ENCODE results near the gene OSBP2. TPM values are rescaled to one million over a fixed set of nuclear protein-coding genes. Genes with fewer than 3 reads are reported as not detected.

OSBP2 gene
- total RNA-seq, 2 experiments from 2014 or later: 1.2 to 1.6 TPM

GRCh38 chr22:30881361-30882183 lies 186.9 kb downstream of the OSBP2 start:
- no peak overlapping the region for H3K4me3 Mint-ChIP-seq
- no peaks in the 10 kb centered on the region for H3K36me3 Mint-ChIP-seq (ENCODE audit: low read depth)
- no peaks in the 10 kb centered on the region for H3K9me3 Mint-ChIP-seq
- DNase-seq (no peak), ATAC-seq (ENCODE audit: poor library complexity) (no peak)
- Histone ChIP-seq H3K27me3 (ENCODE audit: control insufficient read depth in 1 of 2, insufficient read depth in 2 of 2, low read length in 2 of 2) (no peaks in the 10 kb centered on the region), H3K4me3 (ENCODE audit: low read length) (no peak overlapping the region), H3K4me1 (ENCODE audit: insufficient read depth, low read length) (no peaks in the 10 kb centered on the region), H3K36me3 (ENCODE audit: insufficient read depth, low read length) (no peaks in the 10 kb centered on the region), H3K27ac (ENCODE audit: low read depth in 1 of 2, low read length in 2 of 2) (no peak overlapping the region), H3K9me3 (ENCODE audit: control insufficient read depth in 1 of 2, insufficient read depth in 1 of 2, low read length in 2 of 2) (no peaks in the 10 kb centered on the region)
- ChIA-PET POLR2A (no interaction called here), CTCF (no interaction called here)
- no peaks in the 10 kb centered on the region for H3K27me3 Mint-ChIP-seq
- no peak for TF ChIP-seq CTCF (IDR thresholded peaks at IDR 0.05)
- no peaks in the 10 kb centered on the region for H3K4me1 Mint-ChIP-seq (ENCODE audit: low read depth)
- no peak overlapping the region for H3K27ac Mint-ChIP-seq
- intact Hi-C loops (cut with DNase I, micrococcal nuclease): no loop called here

- H3K4me1 Mint-ChIP-seq (ENCODE audit: low read depth): no peaks in the 10 kb centered on the region
- no peaks in the 10 kb centered on the region for H3K36me3 Mint-ChIP-seq (ENCODE audit: low read depth)
- H3K9me3 Mint-ChIP-seq: no peaks in the 10 kb centered on the region
These were observed 187.6 kb downstream of the OSBP2 start for GRCh38 chr22:30882184-30882717.

GRCh38 chr22:30882974-30883533 lies 188.4 kb downstream of the OSBP2 start:
- ATAC-seq (ENCODE audit: poor library complexity): no peak
- no peak for DNase-seq
- Histone ChIP-seq H3K27ac (ENCODE audit: low read depth in 1 of 2, low read length in 2 of 2) (no peak overlapping the region), H3K4me1 (ENCODE audit: insufficient read depth, low read length) (no peaks in the 10 kb centered on the region), H3K9me3 (ENCODE audit: control insufficient read depth in 1 of 2, insufficient read depth in 1 of 2, low read length in 2 of 2) (no peaks in the 10 kb centered on the region), H3K36me3 (ENCODE audit: insufficient read depth, low read length) (peaks cover 3% of the 10 kb centered on the region), H3K27me3 (ENCODE audit: control insufficient read depth in 1 of 2, insufficient read depth in 2 of 2, low read length in 2 of 2) (no peaks in the 10 kb centered on the region), H3K4me3 (ENCODE audit: low read length) (no peak overlapping the region)
- Mint-ChIP-seq H3K36me3 (ENCODE audit: low read depth) (no peaks in the 10 kb centered on the region), H3K4me1 (ENCODE audit: low read depth) (no peaks in the 10 kb centered on the region), H3K27me3 (no peaks in the 10 kb centered on the region), H3K27ac (no peak overlapping the region), H3K9me3 (no peaks in the 10 kb centered on the region), H3K4me3 (no peak overlapping the region)
- intact Hi-C loops (cut with DNase I, micrococcal nuclease): no loop called here
- ChIA-PET POLR2A (no interaction called here), CTCF (no interaction called here)
- no peak for TF ChIP-seq CTCF (IDR thresholded peaks at IDR 0.05)

More at GRCh38 chr22:30882184-30882717, 187.6 kb downstream of the OSBP2 start:
- H3K4me1 ChIP-seq (ENCODE audit: insufficient read depth, low read length): no peaks in the 10 kb centered on the region
- H3K36me3 ChIP-seq (ENCODE audit: insufficient read depth, low read length): no peaks in the 10 kb centered on the region
- intact Hi-C loops (cut with DNase I, micrococcal nuclease): no loop called here
- H3K9me3 ChIP-seq (ENCODE audit: control insufficient read depth in 1 of 2, insufficient read depth in 1 of 2, low read length in 2 of 2): no peaks in the 10 kb centered on the region
- H3K27me3 Mint-ChIP-seq: no peaks in the 10 kb centered on the region
- DNase-seq (no peak), ATAC-seq (ENCODE audit: poor library complexity) (no peak)
- no peak overlapping the region for H3K4me3 Mint-ChIP-seq
- no peak overlapping the region for H3K4me3 ChIP-seq (ENCODE audit: low read length)
- H3K27me3 ChIP-seq (ENCODE audit: control insufficient read depth in 1 of 2, insufficient read depth in 2 of 2, low read length in 2 of 2): no peaks in the 10 kb centered on the region
- no peak overlapping the region for H3K27ac Mint-ChIP-seq
- no peak overlapping the region for H3K27ac ChIP-seq (ENCODE audit: low read depth in 1 of 2, low read length in 2 of 2)
- CTCF ChIA-PET: no interaction called here
- POLR2A ChIA-PET: no interaction called here
- TF ChIP-seq CTCF (IDR thresholded peaks at IDR 0.05): no peak
